GM12878 (cell line): ENCODE data around the gene PAPPA.

Experiments used
- ATF7 ChIP-seq: fragments of 450-650 bp; IDR thresholded peaks from 2 replicates; pipeline ENCODE4 v1.6.1; 2016; ENCODE audit warnings: low read depth, mild to moderate bottlenecking
- CREB1 ChIP-seq: IDR thresholded peaks from 2 replicates; pipeline ENCODE4 v1.6.1; 2012; ENCODE audit warnings: low read depth, mild to moderate bottlenecking, inconsistent platforms
- CREM ChIP-seq: IDR thresholded peaks from 2 replicates; pipeline ENCODE4 v1.6.1; 2014; ENCODE audit warnings: antibody characterized with exemption, low read depth
- EED ChIP-seq: sonication (generic); IDR thresholded peaks from 2 replicates; pipeline ENCODE4 v1.6.1; 2016; ENCODE audit warnings: antibody characterized with exemption, low read depth
- EZH2 ChIP-seq: IDR thresholded peaks from 2 replicates; pipeline ENCODE4 v1.6.1; 2012; ENCODE audit warnings: low read depth, mild to moderate bottlenecking, control low read depth, inconsistent platforms, low read length, borderline replicate concordance; ENCODE audit not compliant: control insufficient read depth
- POLR2A ChIP-seq: IDR thresholded peaks from 2 replicates; pipeline ENCODE4 v1.6.1; 2011; ENCODE audit warnings: low read depth, mild to moderate bottlenecking, low read length
- POLR2AphosphoS2 ChIP-seq: IDR thresholded peaks from 2 replicates; pipeline ENCODE4 v1.6.1; 2011; ENCODE audit warnings: low read depth, mild to moderate bottlenecking, low read length, improper control_type of control experiment, moderate library complexity
- POU2F2 ChIP-seq: IDR thresholded peaks from 3 replicates; pipeline ENCODE4 v1.6.1; 2011; ENCODE audit warnings: low read depth, mild to moderate bottlenecking, low read length, borderline replicate concordance
- SIN3A ChIP-seq: IDR thresholded peaks from 2 replicates; pipeline ENCODE4 v1.6.1; 2012; ENCODE audit warnings: low read depth, low read length, improper control_type of control experiment
- TF ChIP-seq, protein P1 (sequence below), 3 experiments: IDR thresholded peaks in 2 of 3; conservative IDR thresholded peaks in 1 of 3; 2 replicates each; pipeline ENCODE4 v1.5.1; 2011; ENCODE audit warnings: low read depth in 3 of 3, low read length in 3 of 3, mild to moderate bottlenecking in 3 of 3, control low read depth in 2 of 3, moderate library complexity in 2 of 3, inconsistent platforms in 1 of 3, mixed read lengths in 1 of 3; ENCODE audit not compliant: control insufficient read depth in 2 of 3, insufficient read depth in 1 of 3; ENCODE audit errors: extremely low read depth in 1 of 3

GRCh38 chr9:116350213-116350612, 196.6 kb downstream of the PAPPA start:
- TF ChIP-seq CREM (no peak), POLR2AphosphoS2 (no peak), POU2F2 (no peak), SIN3A (no peak), ATF7 (no peak), POLR2A (no peak), EZH2 (no peak), CREB1 (no peak), EED (no peak)
- TF ChIP-seq, protein P1, sequence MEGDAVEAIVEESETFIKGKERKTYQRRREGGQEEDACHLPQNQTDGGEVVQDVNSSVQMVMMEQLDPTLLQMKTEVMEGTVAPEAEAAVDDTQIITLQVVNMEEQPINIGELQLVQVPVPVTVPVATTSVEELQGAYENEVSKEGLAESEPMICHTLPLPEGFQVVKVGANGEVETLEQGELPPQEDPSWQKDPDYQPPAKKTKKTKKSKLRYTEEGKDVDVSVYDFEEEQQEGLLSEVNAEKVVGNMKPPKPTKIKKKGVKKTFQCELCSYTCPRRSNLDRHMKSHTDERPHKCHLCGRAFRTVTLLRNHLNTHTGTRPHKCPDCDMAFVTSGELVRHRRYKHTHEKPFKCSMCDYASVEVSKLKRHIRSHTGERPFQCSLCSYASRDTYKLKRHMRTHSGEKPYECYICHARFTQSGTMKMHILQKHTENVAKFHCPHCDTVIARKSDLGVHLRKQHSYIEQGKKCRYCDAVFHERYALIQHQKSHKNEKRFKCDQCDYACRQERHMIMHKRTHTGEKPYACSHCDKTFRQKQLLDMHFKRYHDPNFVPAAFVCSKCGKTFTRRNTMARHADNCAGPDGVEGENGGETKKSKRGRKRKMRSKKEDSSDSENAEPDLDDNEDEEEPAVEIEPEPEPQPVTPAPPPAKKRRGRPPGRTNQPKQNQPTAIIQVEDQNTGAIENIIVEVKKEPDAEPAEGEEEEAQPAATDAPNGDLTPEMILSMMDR (IDR thresholded peaks at IDR 0.05 in 2 of 3, conservative IDR thresholded peaks at IDR 0.05 in 1 of 3; ENCODE audit: control insufficient read depth in 2 of 3, extremely low read depth in 1 of 3, insufficient read depth in 1 of 3, low read depth in 3 of 3, low read length in 3 of 3), result no peak
